ENCODE measurements around the gene TBK1. TPM values are rescaled to one million over a fixed set of nuclear protein-coding genes. Genes with fewer than 3 reads are reported as not detected.

Gene TBK1
- total and polyA plus RNA-seq, 9 of the 15 experiments (the other 6 are each of a cell fraction or from before 2014, with no cell fraction given), result 20.4 to 42.0 (median 27.8) TPM

DNA sequence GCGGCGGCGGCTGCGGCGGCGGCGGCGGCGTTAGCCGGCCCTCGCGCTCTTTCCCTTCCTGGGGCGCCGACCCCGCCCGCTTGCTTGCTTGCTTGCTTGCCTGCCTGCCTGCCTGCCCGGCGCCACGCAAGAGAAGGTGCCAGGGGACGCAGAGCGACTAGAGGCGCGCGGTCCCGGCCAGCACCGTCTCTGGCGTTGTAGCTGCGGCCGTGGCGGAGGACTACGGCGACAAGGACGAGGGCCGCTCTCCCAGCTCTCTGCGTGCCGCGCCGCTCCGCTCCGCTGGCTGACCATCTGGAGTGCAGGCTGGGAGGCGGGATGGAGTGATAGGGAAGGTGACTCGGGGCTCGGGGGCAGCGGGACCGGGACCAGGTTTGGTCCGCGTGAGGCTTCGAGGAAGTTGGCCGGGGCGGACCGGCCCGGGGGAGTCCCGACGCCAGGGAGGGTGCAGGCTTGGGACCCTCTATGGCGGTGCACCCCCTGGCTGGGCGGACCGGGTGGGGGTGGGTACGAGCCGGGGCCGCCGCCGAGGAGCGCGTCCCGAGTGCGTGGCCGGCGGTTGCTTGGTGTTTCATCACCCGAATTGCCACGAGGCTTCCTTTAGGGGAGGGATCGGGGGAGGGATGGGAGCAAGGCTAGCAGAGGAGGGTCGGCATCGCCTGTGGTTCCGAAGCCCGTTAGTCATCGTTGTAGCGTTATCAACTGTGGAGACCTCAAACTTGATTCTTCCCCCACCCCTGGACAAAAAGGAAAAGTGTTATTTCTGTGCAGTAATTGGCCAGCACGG, 47.3 kb upstream of the TBK1 start (continued):
- TF ChIP-seq RAD21 (CRISPR knock-in tag; conservative IDR thresholded peaks at IDR 0.05 in 1 of 2, IDR thresholded peaks at IDR 0.05 in 1 of 2), result no peak
- peak; percentile 79; the same call in 1 of the 2 replicates for TF ChIP-seq ELF1 (tag; IDR thresholded peaks at IDR 0.05)
- no peak for TF ChIP-seq GATAD2A (IDR thresholded peaks at IDR 0.05)
- no peak for TF ChIP-seq SRSF9 (IDR thresholded peaks at IDR 0.05; ENCODE audit: borderline replicate concordance, low read depth, low read length)
- TF ChIP-seq LCOR (CRISPR knock-in tag; IDR thresholded peaks at IDR 0.05), result peak; percentile 86
- TF ChIP-seq ETV6 (IDR thresholded peaks at IDR 0.05; ENCODE audit: borderline replicate concordance in 1 of 2, low read depth in 2 of 2, low read length in 1 of 2), result no peak
- TF ChIP-seq ETV6 (CRISPR knock-in tag; IDR thresholded peaks at IDR 0.05; ENCODE audit: borderline replicate concordance), result no peak
- peak; percentile 31 for TF ChIP-seq NFIC (IDR thresholded peaks at IDR 0.05)
- no peak for TF ChIP-seq ZNF3 (CRISPR knock-in tag; IDR thresholded peaks at IDR 0.05)
- peak in 1 of 2 experiments; percentile 19; a peak in 1 of 4 replicates for TF ChIP-seq KDM1A (IDR thresholded peaks at IDR 0.05)
- TF ChIP-seq HNRNPK (IDR thresholded peaks at IDR 0.05; ENCODE audit: low read depth, low read length, poor library complexity, severe bottlenecking), result no peak
- TF ChIP-seq, protein P1, sequence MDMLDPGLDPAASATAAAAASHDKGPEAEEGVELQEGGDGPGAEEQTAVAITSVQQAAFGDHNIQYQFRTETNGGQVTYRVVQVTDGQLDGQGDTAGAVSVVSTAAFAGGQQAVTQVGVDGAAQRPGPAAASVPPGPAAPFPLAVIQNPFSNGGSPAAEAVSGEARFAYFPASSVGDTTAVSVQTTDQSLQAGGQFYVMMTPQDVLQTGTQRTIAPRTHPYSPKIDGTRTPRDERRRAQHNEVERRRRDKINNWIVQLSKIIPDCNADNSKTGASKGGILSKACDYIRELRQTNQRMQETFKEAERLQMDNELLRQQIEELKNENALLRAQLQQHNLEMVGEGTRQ (CRISPR knock-in tag; IDR thresholded peaks at IDR 0.05), result no peak; the same call in 1 of the 2 replicates
- TF ChIP-seq PML (IDR thresholded peaks at IDR 0.05; ENCODE audit: low read length), result no peak
- TF ChIP-seq KHSRP (IDR thresholded peaks at IDR 0.05), result no peak
- TF ChIP-seq ZNF830 (CRISPR knock-in tag; IDR thresholded peaks at IDR 0.05), result peak; percentile 58; the same call in 1 of the 2 replicates
- TF ChIP-seq CHD2 (IDR thresholded peaks at IDR 0.05; ENCODE audit: low read depth, low read length), result no peak; the same call in 1 of the 2 replicates
- TF ChIP-seq TAF1 (IDR thresholded peaks at IDR 0.05; ENCODE audit: control insufficient read depth, extremely low read depth, insufficient read depth, low read length, severe bottlenecking), result peak; percentile 62
- peak; percentile 84 for TF ChIP-seq BRD9 (IDR thresholded peaks at IDR 0.05; ENCODE audit: low read depth, partially characterized antibody)
- TF ChIP-seq KLF1 (tag; IDR thresholded peaks at IDR 0.05), result no peak
- TF ChIP-seq ATF1 (CRISPR knock-in tag; IDR thresholded peaks at IDR 0.05), result no peak
- TF ChIP-seq ATF1 (tag; IDR thresholded peaks at IDR 0.05), result peak; percentile 56
- TF ChIP-seq, protein P2, sequence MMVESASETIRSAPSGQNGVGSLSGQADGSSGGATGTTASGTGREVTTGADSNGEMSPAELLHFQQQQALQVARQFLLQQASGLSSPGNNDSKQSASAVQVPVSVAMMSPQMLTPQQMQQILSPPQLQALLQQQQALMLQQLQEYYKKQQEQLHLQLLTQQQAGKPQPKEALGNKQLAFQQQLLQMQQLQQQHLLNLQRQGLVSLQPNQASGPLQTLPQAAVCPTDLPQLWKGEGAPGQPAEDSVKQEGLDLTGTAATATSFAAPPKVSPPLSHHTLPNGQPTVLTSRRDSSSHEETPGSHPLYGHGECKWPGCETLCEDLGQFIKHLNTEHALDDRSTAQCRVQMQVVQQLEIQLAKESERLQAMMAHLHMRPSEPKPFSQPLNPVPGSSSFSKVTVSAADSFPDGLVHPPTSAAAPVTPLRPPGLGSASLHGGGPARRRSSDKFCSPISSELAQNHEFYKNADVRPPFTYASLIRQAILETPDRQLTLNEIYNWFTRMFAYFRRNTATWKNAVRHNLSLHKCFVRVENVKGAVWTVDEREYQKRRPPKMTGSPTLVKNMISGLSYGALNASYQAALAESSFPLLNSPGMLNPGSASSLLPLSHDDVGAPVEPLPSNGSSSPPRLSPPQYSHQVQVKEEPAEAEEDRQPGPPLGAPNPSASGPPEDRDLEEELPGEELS (CRISPR knock-in tag; IDR thresholded peaks at IDR 0.05; ENCODE audit: borderline replicate concordance), result no peak; the same call in 1 of the 2 replicates
- TF ChIP-seq NEUROD1 (IDR thresholded peaks at IDR 0.05; ENCODE audit: borderline replicate concordance, low read depth, low read length, partially characterized antibody), result peak; percentile 67
